Measurements from ENCODE around the gene GABRD. TPM values are rescaled to one million over a fixed set of nuclear protein-coding genes. Genes with fewer than 3 reads are reported as not detected.

Gene GABRD
- total and polyA plus RNA-seq, 2 donors from 2014 or later, result 0.63 to 1.1 TPM

DNA sequence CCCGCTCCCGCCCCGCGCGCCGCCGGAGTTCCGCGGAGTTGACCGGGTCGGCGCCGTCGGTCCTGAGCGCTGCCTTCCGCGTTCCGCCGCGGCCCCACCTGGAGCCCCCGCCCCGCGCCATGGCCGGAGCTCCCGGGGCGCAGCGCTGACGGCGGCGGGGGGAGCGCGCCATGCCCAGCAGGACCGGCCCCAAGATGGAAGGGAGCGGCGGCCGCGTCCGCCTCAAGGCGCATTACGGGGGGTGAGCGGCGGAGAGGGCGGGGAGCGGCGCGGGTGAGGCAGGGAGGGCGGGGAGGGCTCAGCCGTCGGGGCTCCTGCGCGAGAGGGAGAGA lies 31.3 kb downstream of the GABRD start:
- DNase-seq, result peak in 1 of 5 donors; percentile 52

DNA sequence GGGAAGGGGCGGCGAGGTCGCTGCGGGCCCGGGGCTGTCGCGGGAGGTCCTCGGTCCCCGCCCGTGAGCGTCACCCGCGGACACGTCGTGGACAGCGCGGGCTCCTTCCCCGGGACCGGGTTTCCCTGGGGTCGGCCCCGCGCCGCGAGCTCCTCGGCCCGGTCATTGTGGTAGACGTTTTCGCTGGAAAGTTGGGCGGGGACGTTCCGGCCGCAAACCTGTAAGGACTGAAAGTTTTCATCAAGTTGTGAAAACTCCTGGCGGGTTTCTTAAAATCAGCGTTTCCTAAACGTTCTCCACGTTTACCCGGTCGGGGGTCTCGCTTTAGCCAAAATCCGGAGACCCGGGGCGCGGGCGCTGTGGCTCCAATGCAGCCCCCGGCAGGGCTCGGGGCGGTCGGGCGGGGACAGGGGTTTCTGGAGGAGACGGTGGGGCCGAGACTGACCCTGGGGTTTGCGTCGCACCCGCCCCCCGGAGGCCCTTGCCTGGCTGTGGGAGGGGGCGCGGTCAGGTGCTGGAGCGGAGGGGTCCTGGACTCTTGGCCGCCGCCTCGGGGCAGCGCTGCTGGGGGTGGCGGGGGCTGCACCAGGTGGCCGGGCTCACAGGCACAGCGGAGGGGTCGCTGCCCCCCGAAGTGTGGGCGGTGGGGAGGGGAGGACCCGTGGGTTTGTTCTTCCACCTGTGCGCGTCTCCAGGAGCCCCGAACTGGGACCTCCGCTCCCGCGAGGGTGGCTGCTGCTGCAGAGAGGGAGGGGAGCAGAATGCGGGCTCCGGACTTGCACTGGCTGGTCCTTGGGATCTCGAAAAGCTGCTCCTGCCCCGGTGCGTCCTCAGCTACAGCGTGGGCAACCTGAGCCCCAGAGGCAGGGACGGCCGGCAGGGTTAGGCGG lies 31.9 kb downstream of the GABRD start:
- intact Hi-C loops (cut with DNase I), result no loop called here
- Histone ChIP-seq H3K36me3 (ENCODE audit: control insufficient read depth in 2 of 3, insufficient read depth in 3 of 3, low read length in 3 of 3) (peaks cover 0 to 2% (median 0%) of the 10 kb centered on the region in 3 donors), H3K27me3 (ENCODE audit: control insufficient read depth, insufficient read depth, low read length) (peaks cover 2% of the 10 kb centered on the region), H3K9ac (ENCODE audit: low read length in 3 of 3) (peak overlapping the region in 1 of 3 donors; percentile 65), H3K9me3 (ENCODE audit: control insufficient read depth in 2 of 3, insufficient read depth in 1 of 3, low read length in 3 of 3) (no peaks in the 10 kb centered on the region), H3K27ac (ENCODE audit: low read depth in 2 of 2, low read length in 2 of 2) (no peak overlapping the region), H3K4me1 (ENCODE audit: control insufficient read depth in 2 of 3, insufficient read depth in 2 of 3, low read depth in 1 of 3, low read length in 3 of 3) (peaks cover 0 to 11% (median 5%) of the 10 kb centered on the region in 3 donors), H3K4me3 (ENCODE audit: low read length in 3 of 3) (peak overlapping the region; percentile 3 to 68 (median 3))
- TF ChIP-seq, protein P1, sequence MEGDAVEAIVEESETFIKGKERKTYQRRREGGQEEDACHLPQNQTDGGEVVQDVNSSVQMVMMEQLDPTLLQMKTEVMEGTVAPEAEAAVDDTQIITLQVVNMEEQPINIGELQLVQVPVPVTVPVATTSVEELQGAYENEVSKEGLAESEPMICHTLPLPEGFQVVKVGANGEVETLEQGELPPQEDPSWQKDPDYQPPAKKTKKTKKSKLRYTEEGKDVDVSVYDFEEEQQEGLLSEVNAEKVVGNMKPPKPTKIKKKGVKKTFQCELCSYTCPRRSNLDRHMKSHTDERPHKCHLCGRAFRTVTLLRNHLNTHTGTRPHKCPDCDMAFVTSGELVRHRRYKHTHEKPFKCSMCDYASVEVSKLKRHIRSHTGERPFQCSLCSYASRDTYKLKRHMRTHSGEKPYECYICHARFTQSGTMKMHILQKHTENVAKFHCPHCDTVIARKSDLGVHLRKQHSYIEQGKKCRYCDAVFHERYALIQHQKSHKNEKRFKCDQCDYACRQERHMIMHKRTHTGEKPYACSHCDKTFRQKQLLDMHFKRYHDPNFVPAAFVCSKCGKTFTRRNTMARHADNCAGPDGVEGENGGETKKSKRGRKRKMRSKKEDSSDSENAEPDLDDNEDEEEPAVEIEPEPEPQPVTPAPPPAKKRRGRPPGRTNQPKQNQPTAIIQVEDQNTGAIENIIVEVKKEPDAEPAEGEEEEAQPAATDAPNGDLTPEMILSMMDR (IDR thresholded peaks at IDR 0.05; ENCODE audit: borderline replicate concordance, extremely low read depth, insufficient read depth), result no peak
- no peak for FAIRE-seq
- peak in 4 of 5 donors; percentile 37 to 76 (median 48) for DNase-seq

More for the DNA sequence above, 31.3 kb downstream of the GABRD start:
- Histone ChIP-seq H3K9me3 (ENCODE audit: control insufficient read depth in 2 of 3, insufficient read depth in 1 of 3, low read length in 3 of 3) (no peaks in the 10 kb centered on the region), H3K36me3 (ENCODE audit: control insufficient read depth in 2 of 3, insufficient read depth in 3 of 3, low read length in 3 of 3) (no peaks in the 10 kb centered on the region), H3K27ac (ENCODE audit: low read depth in 2 of 2, low read length in 2 of 2) (peak overlapping the region in 1 of 2 donors; percentile 43), H3K9ac (ENCODE audit: low read length in 3 of 3) (peak overlapping the region in 1 of 3 donors; percentile 65), H3K4me3 (ENCODE audit: low read length in 3 of 3) (peak overlapping the region in 1 of 3 donors; percentile 68), H3K27me3 (ENCODE audit: control insufficient read depth, insufficient read depth, low read length) (peaks cover 2% of the 10 kb centered on the region), H3K4me1 (ENCODE audit: control insufficient read depth in 2 of 3, insufficient read depth in 2 of 3, low read depth in 1 of 3, low read length in 3 of 3) (peaks cover 1 to 17% (median 5%) of the 10 kb centered on the region in 3 donors)
- intact Hi-C loops (cut with DNase I), result no loop called here
- FAIRE-seq, result no peak
- TF ChIP-seq, protein P1 (IDR thresholded peaks at IDR 0.05; ENCODE audit: borderline replicate concordance, extremely low read depth, insufficient read depth), result no peak

DNA sequence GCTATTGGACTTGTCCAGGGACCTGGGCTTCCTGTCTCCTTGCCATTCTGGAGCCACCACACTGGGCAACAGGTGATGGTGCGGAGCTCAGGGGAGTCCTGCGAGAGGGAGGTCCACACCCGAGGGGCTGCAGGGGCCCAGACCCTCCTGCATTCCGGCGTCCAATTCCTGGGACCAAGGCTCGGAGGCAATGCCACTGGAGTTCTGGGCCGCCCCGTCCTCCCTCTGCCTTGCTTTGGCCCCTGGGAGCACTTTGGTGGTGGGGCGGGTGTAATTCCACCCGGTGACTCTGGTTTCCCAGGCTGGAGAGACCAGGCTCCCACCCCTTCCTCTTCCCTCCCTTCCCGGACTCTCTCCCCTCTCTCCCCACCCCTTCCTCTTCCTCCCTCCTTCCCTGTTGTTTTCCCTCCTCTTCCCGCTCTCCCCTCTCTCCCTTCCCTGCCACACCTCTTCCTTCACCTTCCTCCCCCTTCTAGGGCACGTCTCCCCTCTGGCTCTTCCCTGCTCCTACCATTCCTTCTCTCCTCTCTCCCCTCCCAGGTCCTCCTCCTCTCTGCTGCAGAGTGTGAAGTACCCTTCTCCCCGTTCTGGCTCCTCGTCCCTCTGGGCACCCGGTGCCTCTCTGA lies 33.0 kb downstream of the GABRD start:
- Histone ChIP-seq H3K9ac (ENCODE audit: low read length in 3 of 3) (no peak overlapping the region), H3K4me1 (ENCODE audit: control insufficient read depth in 2 of 3, insufficient read depth in 2 of 3, low read depth in 1 of 3, low read length in 3 of 3) (peaks cover 0 to 11% (median 5%) of the 10 kb centered on the region in 3 donors), H3K36me3 (ENCODE audit: control insufficient read depth in 2 of 3, insufficient read depth in 3 of 3, low read length in 3 of 3) (peaks cover 0 to 2% (median 0%) of the 10 kb centered on the region in 3 donors), H3K9me3 (ENCODE audit: control insufficient read depth in 2 of 3, insufficient read depth in 1 of 3, low read length in 3 of 3) (no peaks in the 10 kb centered on the region), H3K27ac (ENCODE audit: low read depth in 2 of 2, low read length in 2 of 2) (no peak overlapping the region), H3K27me3 (ENCODE audit: control insufficient read depth, insufficient read depth, low read length) (peaks cover 2% of the 10 kb centered on the region), H3K4me3 (ENCODE audit: low read length in 3 of 3) (peak overlapping the region in 2 of 3 donors; percentile 24 to 68)
- TF ChIP-seq, protein P1 (IDR thresholded peaks at IDR 0.05; ENCODE audit: borderline replicate concordance, extremely low read depth, insufficient read depth), result no peak
- peak in 1 of 5 donors; percentile 51 for DNase-seq
- no peak for FAIRE-seq
- intact Hi-C loops (cut with DNase I), result no loop called here
